Colonic mucosa (tissue), 4 donors: ENCODE results near the gene TBC1D3E. TPM values are rescaled to one million over a fixed set of nuclear protein-coding genes. Genes with fewer than 3 reads are reported as not detected.
"Not testable (repeated sequence)": the region's sequence is repeated elsewhere in the genome, so short reads cannot be mapped to it uniquely, and the experiment has no call there.

Source experiments
- DNase-seq: peaks from one replicate; pipeline ENCODE4 v3.0.0-alpha.2; 2020
- H3K27ac ChIP-seq: fragments of 200-600 bp; one replicate; pipeline ENCODE4 v1.8.0; 2021
- H3K27me3 ChIP-seq: fragments of 200-600 bp; one replicate; pipeline ENCODE4 v1.8.0; 2021
- H3K36me3 ChIP-seq: fragments of 200-600 bp; one replicate; pipeline ENCODE4 v1.8.0; 2021
- H3K4me1 ChIP-seq: fragments of 200-600 bp; one replicate; pipeline ENCODE4 v1.8.0; 2021; ENCODE audit warnings: mild to moderate bottlenecking
- H3K4me3 ChIP-seq: fragments of 200-600 bp; one replicate; pipeline ENCODE4 v1.8.0; 2021
- H3K9ac ChIP-seq, 2 donors: one replicate each; pipeline ENCODE4 v1.7.0; 2013; ENCODE audit warnings: control low read depth in 2 of 2, low read depth in 2 of 2, low read length in 2 of 2
- H3K9me3 ChIP-seq: fragments of 200-600 bp; one replicate; pipeline ENCODE4 v1.8.0; 2021
- intact Hi-C: fragments of 100-400 bp; cut with DNase I; formaldehyde crosslinking; loops from one replicate; pipeline ENCODE4 v1.14.1; 2022
- total RNA-seq, 2 donors: library from RNA; stranded (reverse); fragmentation: NEBNext Ultra II Directional in 1 of 2; extraction: Animal tissue kit (Norgen Biotek cat#: 25700) in 1 of 2; gene quantifications; one replicate each; pipeline ENCODE4 v1.2.1, GENCODE V29; 2021
- donor health status: healthy.
- donor health status: DM: no; HTN: no; CAD: no.
- donor health status: DM: no; HTN: no; CAD: no.

The TBC1D3E gene
- total RNA-seq: not detected

DNA sequence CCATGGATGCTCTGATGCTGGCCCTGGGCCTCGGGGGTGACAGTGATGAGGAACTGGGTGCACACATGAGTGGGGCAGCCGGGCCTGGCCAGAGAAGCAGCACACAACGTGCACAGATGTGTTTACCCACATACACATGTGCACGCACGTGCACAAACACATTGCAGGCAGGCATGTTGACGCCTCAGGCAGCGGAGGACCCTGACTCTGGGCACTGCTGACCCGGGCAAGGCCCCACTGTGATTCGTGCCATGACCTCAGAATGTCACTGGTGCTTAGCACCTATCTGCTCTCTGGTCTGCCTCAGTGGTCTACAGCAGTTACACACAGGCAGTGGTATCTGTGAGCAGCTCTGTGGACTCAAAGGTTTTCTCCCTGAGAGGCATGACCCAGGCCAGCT lies at the start of gene TBC1D3E:
Gene TBC1D3E (plus strand): TSS at position 301 of the 400 bp plus-strand sequence. CDS start 1,545 bp downstream, outside the sequence.
- H3K27ac ChIP-seq, H3K27me3 ChIP-seq, H3K9ac ChIP-seq, intact Hi-C loops, H3K36me3 ChIP-seq, H3K4me3 ChIP-seq, DNase-seq, H3K9me3 ChIP-seq, H3K4me1 ChIP-seq: not testable (repeated sequence)

DNA sequence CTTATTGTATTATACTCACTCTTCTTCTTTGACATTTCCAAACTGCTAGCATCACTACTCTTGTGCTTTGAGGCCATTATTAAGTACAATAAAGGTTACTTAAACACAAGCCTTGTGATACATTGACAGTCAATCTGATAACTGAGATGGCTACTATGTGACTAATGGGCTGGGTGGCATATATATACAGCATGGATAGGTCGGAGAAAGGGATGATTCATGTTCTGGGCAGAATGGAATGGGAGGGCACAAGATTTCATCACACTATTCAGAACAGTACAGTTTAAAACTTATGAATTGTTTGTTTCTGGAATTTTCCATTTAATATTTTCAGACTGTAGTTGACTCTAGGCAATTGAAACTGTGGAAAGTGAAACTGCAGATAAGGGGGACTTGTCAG lies 40.4 kb upstream of the TBC1D3E start:
- H3K27me3 ChIP-seq, H3K36me3 ChIP-seq, H3K4me3 ChIP-seq, H3K27ac ChIP-seq, H3K4me1 ChIP-seq, DNase-seq, intact Hi-C loops, H3K9ac ChIP-seq, H3K9me3 ChIP-seq: not testable (repeated sequence)

DNA sequence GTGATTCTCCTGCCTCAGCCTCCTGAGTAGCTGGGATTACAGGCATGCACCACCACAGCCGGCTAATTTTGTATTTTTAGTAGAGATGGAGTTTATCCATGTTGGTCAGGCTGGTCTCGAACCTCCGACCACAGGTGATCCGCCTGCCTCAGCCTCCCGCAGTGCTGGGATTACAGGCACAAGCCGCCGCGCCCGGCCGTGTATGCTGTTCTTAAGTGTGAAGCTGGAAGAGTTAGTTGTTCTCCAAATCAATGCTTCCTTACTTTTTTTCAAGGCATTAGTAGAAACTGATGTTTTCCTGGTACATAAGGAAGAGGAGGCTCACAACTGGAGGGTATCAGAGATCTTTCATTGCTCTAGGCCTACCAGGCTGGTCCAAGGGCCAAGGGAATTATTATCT lies 39.6 kb upstream of the TBC1D3E start:
- DNase-seq, H3K4me3 ChIP-seq, H3K36me3 ChIP-seq, H3K4me1 ChIP-seq, H3K27me3 ChIP-seq, H3K9ac ChIP-seq, H3K9me3 ChIP-seq, intact Hi-C loops, H3K27ac ChIP-seq: not testable (repeated sequence)

DNA sequence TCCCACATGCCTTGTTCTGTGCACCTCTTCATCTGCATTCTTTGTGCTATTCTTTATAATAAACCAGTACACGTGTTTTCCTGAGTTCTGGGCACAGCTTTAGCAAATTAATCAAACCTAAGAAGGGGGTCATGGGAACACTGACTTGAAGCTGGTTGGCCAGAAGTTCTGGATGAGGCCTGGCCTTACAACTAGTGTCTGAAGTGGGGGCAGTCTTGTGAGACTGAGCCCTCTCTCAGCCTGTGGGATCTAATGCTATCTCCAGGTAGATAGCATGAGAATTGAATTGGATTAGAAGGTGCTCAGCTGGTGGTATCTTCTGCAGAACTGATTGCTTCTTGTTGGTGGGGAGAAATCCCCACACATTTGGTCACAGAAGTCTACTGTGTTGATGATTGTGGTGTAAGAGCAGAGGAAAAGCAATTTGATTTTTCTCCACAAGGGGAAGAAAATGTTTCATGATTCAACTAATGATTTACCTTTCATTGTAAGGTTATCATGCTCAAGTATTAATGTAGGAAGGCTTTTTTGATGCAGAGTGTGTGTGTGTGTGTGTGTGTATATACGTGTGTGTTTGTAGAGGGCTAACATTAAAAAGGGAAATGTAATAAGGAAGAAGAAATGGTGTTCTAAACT lies 33.6 kb upstream of the TBC1D3E start:
- H3K36me3 ChIP-seq, H3K27ac ChIP-seq, H3K9me3 ChIP-seq, H3K27me3 ChIP-seq, intact Hi-C loops, H3K9ac ChIP-seq, H3K4me3 ChIP-seq, H3K4me1 ChIP-seq, DNase-seq: not testable (repeated sequence)

DNA sequence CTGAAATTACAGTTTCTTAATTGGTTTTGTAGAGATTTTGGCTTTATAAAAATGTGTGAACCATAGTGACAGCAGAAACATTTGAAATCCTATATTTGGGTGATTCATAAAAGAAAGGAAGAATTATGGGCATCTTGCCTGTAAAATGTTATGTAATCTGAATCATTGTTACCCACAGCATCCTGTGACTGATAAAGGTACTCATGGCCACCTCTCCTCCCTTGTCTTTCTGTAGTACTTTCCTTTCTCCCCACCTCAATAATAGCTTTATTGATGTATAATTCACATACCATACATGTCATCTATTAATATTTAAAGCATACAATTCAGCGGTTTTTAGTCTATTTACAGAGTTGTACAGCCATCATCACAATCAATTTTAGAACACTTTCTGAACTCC lies 28.5 kb upstream of the TBC1D3E start:
- H3K9me3 ChIP-seq, H3K36me3 ChIP-seq, DNase-seq, H3K9ac ChIP-seq, H3K27ac ChIP-seq, H3K27me3 ChIP-seq, H3K4me1 ChIP-seq, H3K4me3 ChIP-seq, intact Hi-C loops: not testable (repeated sequence)

DNA sequence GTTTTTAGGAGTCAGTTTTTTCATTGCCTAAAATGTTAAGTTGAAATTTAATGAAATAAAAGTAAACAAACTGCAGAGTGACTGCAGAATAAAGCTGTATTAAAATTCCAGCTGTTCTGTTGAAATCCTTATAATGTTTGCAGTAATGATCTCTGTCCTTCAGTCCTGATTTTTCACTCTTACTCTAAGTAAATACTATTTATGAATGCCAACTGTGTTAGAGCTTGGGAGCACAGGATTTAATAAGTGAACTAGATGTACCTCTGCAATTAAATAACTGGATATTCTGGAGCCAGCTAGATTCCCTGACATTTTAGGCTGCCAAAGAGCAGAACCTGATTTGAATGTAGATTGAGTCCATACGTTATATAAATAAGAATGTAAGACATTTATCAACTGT lies 7.9 kb upstream of the TBC1D3E start:
- H3K9me3 ChIP-seq, H3K4me1 ChIP-seq, H3K36me3 ChIP-seq, DNase-seq, H3K27ac ChIP-seq, H3K4me3 ChIP-seq, H3K9ac ChIP-seq, intact Hi-C loops, H3K27me3 ChIP-seq: not testable (repeated sequence)

DNA sequence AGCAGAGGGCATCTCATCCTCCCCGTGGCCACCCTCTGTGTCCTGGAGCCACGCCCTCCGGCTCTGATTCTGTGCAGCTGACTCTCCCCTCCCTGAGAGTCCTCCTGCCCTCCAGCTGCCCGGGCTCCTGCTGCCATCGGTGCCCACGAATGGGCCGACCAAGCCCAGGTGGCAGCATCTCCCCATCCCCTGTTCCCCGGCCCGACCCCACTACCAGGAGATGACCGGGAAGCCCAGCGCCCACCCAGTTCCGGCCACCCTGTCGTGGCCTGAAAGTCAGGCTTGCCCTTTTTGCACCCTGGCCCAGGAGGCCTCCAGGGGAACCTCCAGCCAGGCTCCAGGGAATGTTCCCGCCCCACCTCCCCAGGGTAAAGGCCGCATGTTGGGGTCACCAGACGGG lies 7.1 kb downstream of the TBC1D3E start:
- H3K4me1 ChIP-seq, H3K36me3 ChIP-seq, H3K9ac ChIP-seq, H3K27ac ChIP-seq, intact Hi-C loops, H3K27me3 ChIP-seq, H3K4me3 ChIP-seq, H3K9me3 ChIP-seq: not testable (repeated sequence)
- DNase-seq: peak; percentile 11

Other genes with a start within 250 kb of the TBC1D3E start
- not detected for gene TBC1D3K, start 203.5 kb upstream of the TBC1D3E start, total RNA-seq
- gene TBC1D3L, start 138.9 kb upstream of the TBC1D3E start, total RNA-seq: 10 to 100 TPM; 14.8 to 16.7 TPM
- gene TBC1D3D, start 124.0 kb upstream of the TBC1D3E start, total RNA-seq: under 1 TPM; 0.37 to 0.54 TPM
- not detected for gene TBC1D3C, start 59.3 kb upstream of the TBC1D3E start, total RNA-seq
- not detected for gene TBC1D3, start 64.6 kb downstream of the TBC1D3E start, total RNA-seq
- 10 to 100 TPM; 34.1 to 42.4 TPM for gene MRPL45, start 169.2 kb downstream of the TBC1D3E start, total RNA-seq
- under 1 TPM; 0.03 to 0.12 TPM for gene GPR179, start 216.0 kb downstream of the TBC1D3E start, total RNA-seq
- gene SOCS7, start 223.9 kb downstream of the TBC1D3E start, total RNA-seq: 10 to 100 TPM; 11.4 to 15.3 TPM